ENCODE data around the gene CYGB.

Gene CYGB

GRCh38 chr17:76573096-76573495 is 35.6 kb upstream of the CYGB start:
- no peak for TF ChIP-seq CTCF (IDR thresholded peaks at IDR 0.05; ENCODE audit: insufficient read depth, low read depth, low read length, missing control alignments)
- DNase-seq (ENCODE audit: low read depth): no peak
- no peak overlapping the region for H3K4me3 ChIP-seq (ENCODE audit: low read length)

GRCh38 chr17:76572201-76572910 is 34.8 kb upstream of the CYGB start:
- TF ChIP-seq CTCF (IDR thresholded peaks at IDR 0.05; ENCODE audit: insufficient read depth, low read depth, low read length, missing control alignments): no peak
- DNase-seq (ENCODE audit: low read depth): no peak
- H3K4me3 ChIP-seq (ENCODE audit: low read length): no peak overlapping the region

GRCh38 chr17:76570877-76571471 is 33.5 kb upstream of the CYGB start:
- TF ChIP-seq CTCF (IDR thresholded peaks at IDR 0.05; ENCODE audit: insufficient read depth, low read depth, low read length, missing control alignments): no peak
- H3K4me3 ChIP-seq (ENCODE audit: low read length): no peak overlapping the region
- no peak for DNase-seq (ENCODE audit: low read depth)

- TF ChIP-seq CTCF (IDR thresholded peaks at IDR 0.05; ENCODE audit: insufficient read depth, low read depth, low read length, missing control alignments): no peak
- no peak overlapping the region for H3K4me3 ChIP-seq (ENCODE audit: low read length)
- no peak for DNase-seq (ENCODE audit: low read depth)
Measured at GRCh38 chr17:76570457-76570856, 32.9 kb upstream of the CYGB start.

- no peak for TF ChIP-seq CTCF (IDR thresholded peaks at IDR 0.05; ENCODE audit: insufficient read depth, low read depth, low read length, missing control alignments)
- H3K4me3 ChIP-seq (ENCODE audit: low read length): no peak overlapping the region
- no peak for DNase-seq (ENCODE audit: low read depth)
Measured at GRCh38 chr17:76569607-76570279, 32.2 kb upstream of the CYGB start.

GRCh38 chr17:76568811-76569221 is 31.3 kb upstream of the CYGB start:
- no peak for TF ChIP-seq CTCF (IDR thresholded peaks at IDR 0.05; ENCODE audit: insufficient read depth, low read depth, low read length, missing control alignments)
- H3K4me3 ChIP-seq (ENCODE audit: low read length): no peak overlapping the region
- no peak for DNase-seq (ENCODE audit: low read depth)
